Stomach smooth muscle (tissue), 2 donors: Measurements from ENCODE around the gene FAHD2A.

Experiments used
- H3K27ac ChIP-seq: one replicate; pipeline ENCODE4 v1.7.0; 2013; ENCODE audit warnings: mild to moderate bottlenecking, low read length, inconsistent platforms
- H3K27me3 ChIP-seq, 2 donors: one replicate each; pipeline ENCODE4 v1.7.0; 2013; ENCODE audit warnings: low read length in 2 of 2; ENCODE audit not compliant: insufficient read depth in 2 of 2, control insufficient read depth in 1 of 2
- H3K36me3 ChIP-seq, 2 donors: one replicate each; pipeline ENCODE4 v1.7.0; 2013; ENCODE audit warnings: low read length in 2 of 2; ENCODE audit not compliant: control insufficient read depth in 2 of 2, insufficient read depth in 2 of 2
- H3K4me1 ChIP-seq: one replicate; pipeline ENCODE4 v1.7.0; 2013; ENCODE audit warnings: low read length; ENCODE audit not compliant: control insufficient read depth, insufficient read depth
- H3K4me3 ChIP-seq, 2 donors: one replicate each; pipeline ENCODE4 v1.7.0; 2013; ENCODE audit warnings: low read length in 2 of 2
- H3K9ac ChIP-seq, 2 donors: one replicate each; pipeline ENCODE4 v1.7.0; 2013; ENCODE audit warnings: low read length in 2 of 2, mild to moderate bottlenecking in 1 of 2
- H3K9me3 ChIP-seq, 2 donors: one replicate each; pipeline ENCODE4 v1.7.0; 2013; ENCODE audit warnings: low read length in 2 of 2; ENCODE audit not compliant: control insufficient read depth in 2 of 2
- donor health status: healthy.
- donor health status: Pancreatic carcinoma.

Gene FAHD2A

DNA sequence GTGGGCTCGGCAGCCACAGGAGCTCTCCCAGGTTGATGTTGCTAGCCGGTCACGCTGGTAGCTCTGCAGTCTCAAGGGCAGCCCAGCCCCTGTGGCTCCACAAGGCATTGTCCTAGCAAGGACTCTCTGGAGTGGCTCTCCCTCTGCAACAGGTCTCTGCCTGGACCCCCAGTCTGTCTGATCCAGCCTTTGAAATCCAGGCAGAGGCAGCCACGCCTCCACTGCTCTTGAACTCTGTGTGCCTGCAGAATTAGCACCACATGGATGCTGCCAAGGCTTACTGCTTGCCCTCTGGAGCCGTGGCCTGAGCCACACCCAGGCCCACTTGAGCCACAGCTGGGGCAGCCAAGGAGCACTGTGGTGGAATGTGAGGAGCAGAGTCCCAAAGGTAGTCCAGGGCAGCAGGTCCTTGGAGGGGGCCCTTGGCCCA, 43.0 kb upstream of the FAHD2A start:
- no peaks in the 10 kb centered on the region for H3K36me3 ChIP-seq
- H3K4me3 ChIP-seq = no peak overlapping the region
- H3K27me3 ChIP-seq = no peaks in the 10 kb centered on the region
- H3K9ac ChIP-seq = no peak overlapping the region
- no peaks in the 10 kb centered on the region for H3K4me1 ChIP-seq
- H3K9me3 ChIP-seq = no peaks in the 10 kb centered on the region
- H3K27ac ChIP-seq = no peak overlapping the region

DNA sequence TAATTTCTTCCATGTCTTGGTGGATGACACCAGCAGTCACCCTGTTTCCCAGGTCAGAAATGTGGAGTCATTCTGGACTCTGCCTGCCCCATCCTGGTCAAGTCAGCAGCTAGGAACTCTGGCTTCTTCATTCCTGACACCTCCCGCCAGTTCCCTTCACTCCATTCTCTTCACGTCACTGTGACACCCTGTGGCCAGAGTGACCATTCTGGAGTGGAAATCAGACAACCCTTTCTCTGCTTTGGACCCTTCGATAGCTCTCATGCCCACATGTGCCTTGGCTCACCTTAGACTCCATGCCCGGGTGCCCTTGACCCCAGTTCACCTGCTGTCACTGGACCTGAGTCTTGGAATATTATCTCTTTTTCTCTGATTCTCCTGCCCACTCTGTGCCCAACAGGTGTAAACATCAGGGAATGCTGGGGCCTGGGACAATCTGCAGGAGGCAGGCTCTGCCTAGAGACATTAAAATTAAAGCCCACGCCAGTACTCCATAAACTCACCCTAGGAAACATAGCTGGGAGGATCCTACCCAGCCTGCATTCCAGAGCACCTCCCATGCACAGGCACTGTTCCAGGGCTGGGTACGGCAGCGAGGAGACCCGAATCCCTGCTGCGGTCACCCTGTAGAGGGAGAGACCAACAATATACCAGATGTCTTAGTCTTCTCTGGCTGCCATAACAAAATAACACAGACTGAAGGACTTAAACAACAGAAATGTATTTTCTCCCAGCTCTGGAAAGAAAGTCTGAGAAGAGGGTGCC, 41.1 kb upstream of the FAHD2A start:
- no peak overlapping the region for H3K9ac ChIP-seq
- H3K4me1 ChIP-seq = no peaks in the 10 kb centered on the region
- no peaks in the 10 kb centered on the region for H3K36me3 ChIP-seq
- no peaks in the 10 kb centered on the region for H3K27me3 ChIP-seq
- H3K9me3 ChIP-seq = no peaks in the 10 kb centered on the region
- H3K4me3 ChIP-seq = no peak overlapping the region
- no peak overlapping the region for H3K27ac ChIP-seq

DNA sequence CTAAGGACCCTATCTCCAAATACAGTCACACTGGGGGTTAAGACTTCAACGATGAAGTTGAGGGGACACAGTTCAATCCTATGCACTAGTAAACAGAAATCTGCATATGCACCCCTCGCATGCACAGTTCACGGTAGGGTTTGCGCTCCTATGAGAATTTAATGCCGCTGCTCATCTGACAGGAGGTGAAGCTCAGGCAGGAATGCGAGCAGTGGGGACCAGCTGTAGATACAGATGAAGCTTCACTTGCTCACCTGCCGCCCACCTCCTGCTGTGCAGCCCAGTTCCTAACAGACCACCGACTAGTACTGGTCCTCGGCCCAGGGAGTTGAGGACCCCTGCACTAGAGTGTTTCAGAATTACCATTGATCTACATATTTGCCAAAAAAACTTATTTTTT, 40.0 kb upstream of the FAHD2A start:
- Histone ChIP-seq H3K4me1 (no peaks in the 10 kb centered on the region), H3K4me3 (no peak overlapping the region), H3K36me3 (no peaks in the 10 kb centered on the region), H3K9me3 (no peaks in the 10 kb centered on the region), H3K27ac (no peak overlapping the region), H3K27me3 (no peaks in the 10 kb centered on the region), H3K9ac (no peak overlapping the region)

DNA sequence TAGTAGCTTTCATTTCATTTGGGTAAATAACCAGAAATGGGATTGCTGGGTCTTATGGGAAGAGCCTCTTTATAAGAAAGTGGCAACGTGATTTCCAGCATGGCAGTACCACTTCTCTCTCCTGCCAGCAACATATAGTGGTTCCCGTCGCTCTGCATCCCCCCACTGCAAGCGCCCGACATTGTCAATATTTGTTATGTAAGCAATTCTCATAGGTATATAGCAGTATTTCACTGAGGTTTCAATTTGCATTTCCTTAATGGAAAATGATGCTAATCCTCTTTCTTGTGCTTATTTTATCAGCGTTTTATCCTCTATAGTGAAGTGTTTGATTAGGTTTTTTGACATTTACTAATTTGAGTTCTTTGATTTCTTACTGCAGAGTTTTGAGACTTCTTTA, 36.0 kb upstream of the FAHD2A start:
- Histone ChIP-seq H3K9ac (no peak overlapping the region), H3K36me3 (no peaks in the 10 kb centered on the region), H3K4me1 (no peaks in the 10 kb centered on the region), H3K4me3 (no peak overlapping the region), H3K27ac (no peak overlapping the region), H3K27me3 (no peaks in the 10 kb centered on the region), H3K9me3 (peaks cover 0 to 2% of the 10 kb centered on the region in 2 donors)

DNA sequence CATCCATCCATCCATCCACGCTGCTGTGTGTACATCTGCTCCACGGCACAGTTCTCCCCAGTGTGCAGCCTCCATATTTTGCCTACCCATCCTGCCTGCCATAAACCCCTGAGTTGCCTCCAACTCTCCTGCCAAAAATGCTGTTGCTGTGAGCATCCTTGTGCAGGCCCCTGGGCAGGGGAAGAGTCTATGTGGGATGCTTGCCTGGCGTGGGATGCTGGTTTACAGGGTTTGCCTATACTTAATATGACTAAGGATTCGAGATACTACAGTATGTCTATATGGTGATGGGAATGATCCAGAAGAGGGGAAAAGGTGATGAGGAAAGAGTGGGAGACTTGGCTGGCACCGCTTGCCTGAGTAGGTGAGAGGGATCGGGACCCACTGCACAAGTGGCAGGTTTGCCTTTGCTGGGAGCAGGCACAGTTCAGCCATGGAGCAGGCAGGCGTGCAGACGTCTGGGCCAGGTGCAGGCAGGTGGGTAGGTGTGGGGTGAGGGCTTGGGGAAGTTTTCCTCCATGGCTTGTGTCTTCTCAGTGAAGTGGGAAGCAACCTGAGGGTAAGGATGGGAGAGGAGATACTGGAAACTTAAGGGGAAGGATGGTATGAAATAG, 30.2 kb upstream of the FAHD2A start:
- Histone ChIP-seq H3K9me3 (peaks cover 0 to 2% of the 10 kb centered on the region in 2 donors), H3K9ac (no peak overlapping the region), H3K27me3 (no peaks in the 10 kb centered on the region), H3K4me1 (no peaks in the 10 kb centered on the region), H3K4me3 (no peak overlapping the region), H3K36me3 (peaks cover under 1 to 6% of the 10 kb centered on the region in 2 donors), H3K27ac (no peak overlapping the region)

DNA sequence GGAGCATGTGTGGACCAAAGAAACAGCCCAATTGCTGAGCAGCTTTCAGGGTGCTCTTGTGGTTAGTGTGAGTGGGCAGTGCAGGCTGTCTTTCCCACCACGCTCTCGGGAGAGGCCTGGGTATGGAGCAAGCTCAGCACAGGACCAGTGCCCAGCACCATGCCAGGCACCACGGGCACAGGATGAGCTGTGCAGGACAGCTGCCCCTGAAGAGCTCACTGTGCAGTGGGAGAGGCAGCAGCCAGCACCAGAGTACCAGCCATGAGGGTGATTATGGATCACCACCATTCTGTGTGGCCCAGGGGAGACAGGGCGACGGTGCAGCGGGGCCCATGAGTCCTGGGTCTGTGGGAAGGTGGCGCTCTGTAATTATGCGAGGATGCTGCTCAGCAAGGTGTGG, 29.7 kb upstream of the FAHD2A start:
- Histone ChIP-seq H3K4me1 (no peaks in the 10 kb centered on the region), H3K36me3 (peaks cover 4 to 10% of the 10 kb centered on the region in 2 donors), H3K9ac (no peak overlapping the region), H3K9me3 (peaks cover 0 to 2% of the 10 kb centered on the region in 2 donors), H3K4me3 (no peak overlapping the region), H3K27me3 (no peaks in the 10 kb centered on the region), H3K27ac (no peak overlapping the region)

DNA sequence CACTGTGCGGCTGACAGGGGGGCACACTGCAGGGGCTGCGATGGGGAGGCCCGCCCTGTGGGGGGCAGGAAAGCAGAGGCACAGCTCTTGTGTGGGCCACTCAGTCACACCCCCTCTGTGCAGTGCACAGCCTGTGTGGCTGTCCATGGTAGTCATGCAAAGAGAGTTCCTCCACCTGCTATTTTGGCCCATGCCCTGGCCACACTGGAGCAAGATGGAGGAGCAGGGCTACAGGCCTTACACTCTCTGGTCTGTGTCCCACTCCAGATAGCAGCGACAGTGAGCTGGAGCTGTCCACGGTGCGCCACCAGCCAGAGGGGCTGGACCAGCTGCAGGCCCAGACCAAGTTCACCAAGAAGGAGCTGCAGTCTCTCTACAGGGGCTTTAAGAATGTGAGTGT, 28.5 kb upstream of the FAHD2A start:
- no peak overlapping the region for H3K4me3 ChIP-seq
- H3K36me3 ChIP-seq = peaks cover 4 to 10% of the 10 kb centered on the region in 2 donors
- peaks cover 0 to 2% of the 10 kb centered on the region in 2 donors for H3K9me3 ChIP-seq
- no peaks in the 10 kb centered on the region for H3K27me3 ChIP-seq
- no peak overlapping the region for H3K9ac ChIP-seq
- no peak overlapping the region for H3K27ac ChIP-seq
- no peaks in the 10 kb centered on the region for H3K4me1 ChIP-seq

DNA sequence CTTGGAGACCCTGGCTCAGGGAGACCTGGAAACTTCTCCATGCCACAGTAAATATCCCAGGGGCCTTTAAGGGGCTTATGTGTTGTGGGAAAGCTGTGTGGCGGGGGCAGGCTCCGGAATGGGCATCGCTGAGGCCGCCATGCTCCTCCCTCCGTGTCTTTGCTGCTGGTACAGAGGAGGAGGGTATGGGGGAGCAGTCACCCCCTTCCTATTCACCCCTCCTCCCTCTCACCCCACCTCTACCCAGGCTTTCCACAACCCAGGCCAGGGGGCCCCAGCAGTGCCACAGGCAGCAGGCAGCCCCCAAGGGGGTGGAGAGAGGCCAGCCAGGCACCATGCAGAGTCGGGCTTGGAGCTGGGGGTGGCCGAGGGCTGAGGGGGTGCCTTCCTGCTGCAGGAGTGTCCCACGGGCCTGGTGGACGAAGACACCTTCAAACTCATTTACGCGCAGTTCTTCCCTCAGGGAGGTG, 28.0 kb upstream of the FAHD2A start:
- H3K36me3 ChIP-seq = peaks cover 4 to 10% of the 10 kb centered on the region in 2 donors
- H3K9ac ChIP-seq = no peak overlapping the region
- H3K4me3 ChIP-seq = no peak overlapping the region
- no peak overlapping the region for H3K27ac ChIP-seq
- peaks cover 0 to 2% of the 10 kb centered on the region in 2 donors for H3K9me3 ChIP-seq
- H3K4me1 ChIP-seq = no peaks in the 10 kb centered on the region
- no peaks in the 10 kb centered on the region for H3K27me3 ChIP-seq

DNA sequence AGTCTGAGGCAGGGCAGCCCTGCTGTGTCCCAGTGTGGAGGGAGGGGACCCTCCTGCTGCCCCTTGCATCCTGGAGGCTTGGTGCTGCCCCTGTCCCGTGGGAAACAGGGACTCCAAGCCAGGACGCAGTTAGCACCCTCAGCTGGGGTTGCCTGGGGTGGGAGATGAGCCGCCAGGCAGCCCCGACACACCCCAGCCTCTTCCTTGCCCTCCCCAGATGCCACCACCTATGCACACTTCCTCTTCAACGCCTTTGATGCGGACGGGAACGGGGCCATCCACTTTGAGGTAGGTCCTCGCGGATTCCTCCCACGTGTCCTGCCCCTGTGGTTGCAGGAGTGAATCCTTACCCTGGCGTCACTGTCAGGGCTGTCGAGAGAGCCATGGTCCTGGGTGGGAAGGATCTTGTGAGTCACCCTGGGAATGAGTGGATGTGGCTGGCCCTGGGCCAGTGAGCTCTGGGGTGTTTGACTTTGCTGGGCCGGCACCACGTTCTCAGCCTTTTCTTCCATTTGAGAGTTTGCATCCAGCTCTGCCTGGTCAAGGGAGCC, 27.5 kb upstream of the FAHD2A start:
- no peak overlapping the region for H3K9ac ChIP-seq
- no peaks in the 10 kb centered on the region for H3K27me3 ChIP-seq
- H3K4me3 ChIP-seq = no peak overlapping the region
- H3K9me3 ChIP-seq = peaks cover 0 to 2% of the 10 kb centered on the region in 2 donors
- no peak overlapping the region for H3K27ac ChIP-seq
- peaks cover 4 to 10% of the 10 kb centered on the region in 2 donors for H3K36me3 ChIP-seq
- no peaks in the 10 kb centered on the region for H3K4me1 ChIP-seq

DNA sequence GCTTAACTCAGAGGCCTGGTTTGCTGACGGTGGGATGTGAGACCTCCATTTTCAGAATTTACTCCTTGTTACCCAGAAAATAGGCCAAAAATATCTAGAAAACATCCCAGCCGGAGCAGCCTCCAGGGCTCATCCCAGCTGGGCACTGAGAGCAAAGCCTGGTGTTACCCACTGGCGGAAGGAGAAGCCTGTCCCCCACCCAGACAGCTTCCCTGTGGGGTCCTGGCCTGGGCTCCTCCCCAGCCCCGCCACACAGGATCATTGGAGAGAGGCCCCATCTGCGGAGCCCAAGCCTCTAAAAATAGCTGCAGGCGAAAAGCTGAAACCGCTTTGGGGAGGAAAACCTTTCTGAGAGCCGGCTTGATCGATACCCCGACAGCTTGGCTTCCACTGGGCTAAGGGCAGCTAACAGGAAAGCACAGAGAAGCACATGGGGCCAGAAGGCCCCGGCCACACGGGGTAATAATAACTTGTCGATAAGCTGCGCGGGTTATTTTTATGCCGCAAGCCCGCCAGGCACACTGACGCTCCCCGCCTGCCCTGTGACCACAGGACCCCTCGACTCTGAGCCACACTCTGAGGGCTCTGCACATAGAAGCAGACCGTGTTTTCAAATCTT, 26.9 kb upstream of the FAHD2A start:
- Histone ChIP-seq H3K4me3 (no peak overlapping the region), H3K36me3 (peaks cover 4 to 10% of the 10 kb centered on the region in 2 donors), H3K27ac (no peak overlapping the region), H3K27me3 (no peaks in the 10 kb centered on the region), H3K9ac (no peak overlapping the region), H3K9me3 (no peaks in the 10 kb centered on the region), H3K4me1 (no peaks in the 10 kb centered on the region)
